Common myeloid progenitor, CD34-positive (primary cell): Measurements from ENCODE around the gene ACP3.
A peak's percentile ranks its signal among the peaks of the same experiment; 100 is the strongest.
"Not testable (repeated sequence)": the region's sequence is repeated elsewhere in the genome, so short reads cannot be mapped to it uniquely, and the experiment has no call there.

Source experiments
- CTCF ChIA-PET: fragments of 350-600 bp; sonication (Branson Sonifier 250); formaldehyde crosslinking; loops from one replicate; lab custom pipeline; 2021; ENCODE audit warnings: antibody characterized with exemption; lab: Charles Lee
- POLR2A ChIA-PET: fragments of 350-600 bp; sonication (Branson Sonifier 250); formaldehyde crosslinking; loops from one replicate; lab custom pipeline; 2021; ENCODE audit warnings: antibody characterized with exemption; lab: Charles Lee
- DNase-seq, 3 donors: peaks; one replicate each; pipeline versions ENCODE4 v3.0.0 to v3.0.0-alpha.2; 2013
- H3K27ac ChIP-seq, 2 experiments: 1 replicate in 1 of 2; 2 replicates in 1 of 2; pipeline ENCODE4 v1.7.0; 2013; ENCODE audit warnings: inconsistent platforms in 2 of 2, low read length in 2 of 2, mild to moderate bottlenecking in 2 of 2, low read depth in 1 of 2, moderate library complexity in 1 of 2; ENCODE audit not compliant: severe bottlenecking in 2 of 2, insufficient read depth in 1 of 2, poor library complexity in 1 of 2
- H3K27me3 ChIP-seq, 5 experiments: replicated peaks in 2 of 5; 1 replicate in 3 of 5; 2 replicates in 2 of 5; pipeline versions ENCODE4 v1.6.1 to v1.7.0; 2013; ENCODE audit warnings: low read length in 4 of 5, mild to moderate bottlenecking in 2 of 5, moderate library complexity in 2 of 5, inconsistent platforms in 1 of 5; ENCODE audit not compliant: insufficient read depth in 5 of 5, control insufficient read depth in 4 of 5
- H3K36me3 ChIP-seq, 4 experiments: 1 replicate in 2 of 4; 2 replicates in 2 of 4; pipeline versions ENCODE4 v1.6.1 to v1.7.0; 2013; ENCODE audit warnings: low read length in 3 of 4, control low read depth in 1 of 4, mild to moderate bottlenecking in 1 of 4; ENCODE audit not compliant: control insufficient read depth in 4 of 4, insufficient read depth in 4 of 4
- H3K4me1 ChIP-seq, 4 experiments: 1 replicate in 3 of 4; 2 replicates in 1 of 4; pipeline versions ENCODE4 v1.6.1 to v1.7.1; 2013; ENCODE audit warnings: low read length in 3 of 4, mild to moderate bottlenecking in 3 of 4, control low read depth in 1 of 4, inconsistent platforms in 1 of 4, moderate library complexity in 1 of 4; ENCODE audit not compliant: control insufficient read depth in 4 of 4, insufficient read depth in 4 of 4; ENCODE audit errors: control extremely low read depth in 1 of 4
- H3K4me3 ChIP-seq, 7 experiments: 1 replicate in 4 of 7; 2 replicates in 3 of 7; pipeline versions ENCODE4 v1.5.1 to v1.7.0; 2013; ENCODE audit warnings: mild to moderate bottlenecking in 7 of 7, low read length in 6 of 7, moderate library complexity in 6 of 7, inconsistent platforms in 2 of 7, low read depth in 2 of 7, control low read depth in 1 of 7; ENCODE audit not compliant: insufficient read depth in 4 of 7, control insufficient read depth in 1 of 7; ENCODE audit errors: extremely low read depth in 1 of 7
- H3K9me3 ChIP-seq, 5 experiments: 1 replicate in 4 of 5; 2 replicates in 1 of 5; pipeline versions ENCODE4 v1.6.1 to v1.7.1; 2013; ENCODE audit warnings: low read length in 4 of 5, mild to moderate bottlenecking in 2 of 5, inconsistent platforms in 1 of 5, low read depth in 1 of 5, moderate library complexity in 1 of 5; ENCODE audit not compliant: control insufficient read depth in 4 of 5, insufficient read depth in 2 of 5; ENCODE audit errors: control extremely low read depth in 1 of 5
- WGBS: methylation state at CpG from one replicate; pipeline ENCODE4 v1.1.5; 2013; ENCODE audit not compliant: insufficient coverage; 5-methylcytosine and 5-hydroxymethylcytosine counted together

ACP3 gene

DNA sequence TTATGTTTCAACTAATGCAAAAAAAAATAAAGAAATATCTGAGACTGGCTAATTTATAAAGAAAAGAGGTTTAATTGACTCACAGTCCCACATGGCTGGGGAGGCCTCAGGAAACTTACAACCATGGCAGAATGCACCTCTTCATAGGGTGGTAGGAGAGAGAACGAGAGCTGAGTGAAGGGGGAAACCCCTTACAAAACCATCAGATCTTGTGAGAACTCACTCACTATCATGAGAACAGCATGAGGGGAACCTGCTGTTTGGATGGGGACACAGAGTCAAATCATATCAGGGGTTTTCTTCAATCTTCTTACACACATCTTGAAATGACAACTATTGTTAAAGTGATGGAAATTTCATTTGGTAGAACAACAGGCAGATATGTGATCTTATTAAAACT, 75.5 kb downstream of the ACP3 start:
- H3K4me3 ChIP-seq, DNase-seq, H3K4me1 ChIP-seq, POLR2A ChIA-PET, H3K27me3 ChIP-seq, H3K27ac ChIP-seq, H3K9me3 ChIP-seq, H3K36me3 ChIP-seq: not testable (repeated sequence)
- CTCF ChIA-PET, result interaction anchor here (0.8 kb wide), 1 partner anchor 42 kb away, joined by 3 read pairs; no protein-coding TSS in a partner anchor
- no CpG with 5 or more reads among the region's 1 CpG for WGBS

DNA sequence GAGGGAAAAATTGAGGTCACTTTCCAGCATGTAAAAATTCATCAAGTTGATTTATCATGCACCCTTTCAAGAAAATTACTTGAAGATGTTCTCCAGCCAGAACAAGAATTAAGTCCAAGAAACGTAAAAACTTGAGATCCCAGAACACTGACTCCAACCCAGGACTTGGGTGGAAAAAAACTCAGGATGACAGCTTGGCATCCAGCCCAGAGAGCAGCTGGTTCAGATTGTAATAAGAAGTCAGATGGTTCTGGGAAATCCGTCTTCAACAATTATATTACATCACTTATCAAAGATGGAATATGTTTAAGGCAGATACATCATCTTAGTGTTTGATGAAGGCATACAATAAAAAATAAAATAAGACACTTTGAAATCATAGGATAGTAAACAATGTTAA, 77.1 kb downstream of the ACP3 start:
- H3K9me3 ChIP-seq, result no peaks in the 10 kb centered on the region
- 100% methylated on average over 1 of the region's 2 CpGs for WGBS
- H3K27me3 ChIP-seq, result no peaks in the 10 kb centered on the region
- H3K36me3 ChIP-seq, result no peaks in the 10 kb centered on the region
- ChIA-PET CTCF (interaction anchor here (1.0 to 9.4 kb wide), 2 partner anchors 43 to 135 kb away, joined by 3 to 137 read pairs; no protein-coding TSS in a partner anchor), POLR2A (no interaction called here)
- no peak overlapping the region for H3K27ac ChIP-seq
- no peaks in the 10 kb centered on the region for H3K4me1 ChIP-seq
- no peak overlapping the region for H3K4me3 ChIP-seq
- DNase-seq, result no peak

DNA sequence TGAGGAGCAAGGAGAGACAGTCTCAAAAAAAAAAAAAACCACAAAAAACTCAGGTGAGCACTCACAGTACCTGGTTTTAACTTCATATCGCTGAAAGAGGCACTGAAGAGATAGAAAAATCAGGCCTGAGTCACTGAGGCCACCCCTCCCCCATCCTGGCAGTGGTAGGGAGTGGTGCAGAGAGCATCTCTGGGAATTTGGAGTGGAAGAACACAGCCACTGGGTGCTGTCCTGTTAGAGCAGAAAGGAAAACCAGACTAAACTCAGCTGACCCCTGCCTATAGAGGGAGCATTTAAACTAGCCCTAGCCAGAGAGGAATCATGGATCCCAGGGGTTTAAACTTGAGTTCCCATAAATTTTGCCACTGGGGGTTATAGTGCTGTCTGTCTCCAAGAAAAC, 77.9 kb downstream of the ACP3 start:
- POLR2A ChIA-PET, result no interaction called here
- no CpG with 5 or more reads among the region's 1 CpG for WGBS
- no peak for DNase-seq
- Histone ChIP-seq H3K4me1 (peaks cover 0 to 3% (median 1%) of the 10 kb centered on the region in 4 experiments), H3K27ac (no peak overlapping the region), H3K4me3 (no peak overlapping the region), H3K9me3 (no peaks in the 10 kb centered on the region), H3K36me3 (no peaks in the 10 kb centered on the region), H3K27me3 (no peaks in the 10 kb centered on the region)
- CTCF ChIA-PET, result interaction anchor here (1.0 to 9.4 kb wide), 3 partner anchors 44 to 136 kb away, joined by 3 to 137 read pairs (median 32); no protein-coding TSS in a partner anchor

GRCh38 chr3:132396255-132396654, 79.0 kb downstream of the ACP3 start:
- ChIA-PET CTCF (interaction anchor here (4.9 to 9.4 kb wide), 3 partner anchors 45 to 145 kb away, joined by 32 to 137 read pairs (median 34); no protein-coding TSS in a partner anchor), POLR2A (no interaction called here)
- 98% methylated on average over 24 of the region's 24 CpGs for WGBS
- DNase-seq, result no peak
- Histone ChIP-seq H3K36me3 (no peaks in the 10 kb centered on the region), H3K4me1 (peaks cover 0 to 3% (median 1%) of the 10 kb centered on the region in 4 experiments), H3K9me3 (no peaks in the 10 kb centered on the region), H3K27me3 (no peaks in the 10 kb centered on the region), H3K4me3 (no peak overlapping the region), H3K27ac (no peak overlapping the region)

DNA sequence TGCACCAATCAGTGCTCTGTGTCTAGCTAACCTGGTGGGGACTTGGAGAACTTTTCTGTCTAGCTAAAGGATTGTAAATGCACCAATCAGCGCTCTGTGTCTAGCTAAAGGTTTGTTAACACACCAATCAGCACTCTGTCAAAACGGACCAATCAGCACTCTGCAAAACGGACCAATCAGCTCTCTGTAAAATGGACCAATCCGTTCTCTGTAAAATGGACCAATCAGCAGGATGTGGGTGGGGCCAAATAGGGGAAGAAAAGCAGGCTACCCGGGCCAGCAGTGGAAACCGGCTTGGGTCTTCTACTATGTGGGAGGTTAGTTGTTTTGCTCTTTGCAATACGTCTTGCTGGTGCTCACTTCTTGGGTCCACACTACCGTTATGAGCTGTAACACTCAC, 79.6 kb downstream of the ACP3 start:
- peak in 2 of 3 donors; percentile 9 to 12 for DNase-seq
- H3K36me3 ChIP-seq, H3K9me3 ChIP-seq, H3K27ac ChIP-seq, H3K4me3 ChIP-seq, H3K27me3 ChIP-seq, H3K4me1 ChIP-seq: not testable (repeated sequence)
- 87% methylated on average over 8 of the region's 8 CpGs for WGBS
- CTCF ChIA-PET, result interaction anchor here (1.3 to 9.4 kb wide), 5 partner anchors 40 to 145 kb away, joined by 4 to 137 read pairs (median 32); no protein-coding TSS in a partner anchor
- POLR2A ChIA-PET, result interaction anchor here (0.5 kb wide), 1 partner anchor 870 kb away, joined by 3 read pairs; no protein-coding TSS in a partner anchor

DNA sequence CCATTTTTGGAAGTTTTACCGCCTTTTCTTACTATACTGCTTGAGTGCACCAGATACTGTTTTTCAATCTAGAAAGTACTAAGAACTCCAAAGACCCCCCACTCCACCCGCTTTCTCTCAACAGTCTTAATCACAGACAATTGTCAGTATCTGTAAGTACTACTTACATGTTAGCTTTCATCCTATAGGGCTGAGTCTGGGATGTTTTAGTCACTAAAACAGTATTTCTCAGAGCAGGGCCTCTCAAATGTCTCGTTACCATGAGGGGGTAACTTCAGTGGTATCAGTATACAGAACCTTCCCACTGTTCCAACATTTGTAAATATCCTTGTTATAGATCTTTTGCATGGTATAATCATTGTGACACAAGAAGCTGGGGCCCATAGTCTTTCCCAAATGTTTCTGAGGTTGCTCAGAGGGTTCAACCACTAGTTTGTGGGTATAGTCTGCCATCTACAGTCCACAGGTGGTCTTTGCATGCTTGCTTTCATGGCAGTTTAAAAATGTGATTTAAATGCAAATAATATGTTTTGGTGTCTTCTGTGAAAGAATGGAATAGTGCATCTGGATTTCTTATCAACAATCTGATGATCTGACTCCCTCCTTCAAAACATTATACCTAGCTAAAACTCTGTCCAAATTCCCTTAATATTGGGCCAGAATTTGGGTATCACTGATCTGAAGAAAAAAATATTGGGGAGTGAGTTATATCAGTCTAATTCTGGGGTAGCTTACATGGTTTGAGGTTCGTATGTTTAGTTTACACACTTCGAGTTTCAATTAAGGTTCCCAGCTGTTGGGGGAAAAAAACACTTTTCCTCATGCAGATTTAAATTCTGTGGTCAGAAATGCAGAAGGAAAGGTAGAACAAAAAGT, 82.1 kb downstream of the ACP3 start:
- 57% methylated on average over 4 of the region's 5 CpGs for WGBS
- CTCF ChIA-PET, result interaction anchor here (0.7 to 9.4 kb wide), 14 partner anchors 10 to 1366 kb away, joined by 3 to 137 read pairs (median 4); no protein-coding TSS in a partner anchor

DNA sequence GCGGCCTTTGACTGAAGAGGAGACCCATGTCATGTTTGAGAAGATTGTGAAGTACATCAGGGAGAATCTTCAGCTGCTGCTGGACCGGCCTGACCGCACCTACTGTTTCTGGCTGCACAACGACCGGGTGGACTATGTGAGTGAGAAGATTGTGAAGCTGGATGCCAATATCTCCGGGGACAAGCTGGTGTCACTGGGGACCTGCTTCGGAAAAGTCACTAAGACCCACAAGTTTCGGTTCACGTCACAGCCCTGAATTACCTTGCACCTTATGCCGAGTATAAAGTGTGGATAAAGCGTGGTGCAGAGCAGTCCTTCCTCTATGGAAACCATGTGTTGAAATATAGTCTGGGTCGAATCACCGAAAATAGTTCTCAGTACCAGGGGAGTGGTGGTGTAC, 84.0 kb downstream of the ACP3 start:
- DNase-seq, result no peak
- Histone ChIP-seq H3K4me3 (no peak overlapping the region), H3K27ac (no peak overlapping the region), H3K27me3 (no peaks in the 10 kb centered on the region), H3K9me3 (no peaks in the 10 kb centered on the region), H3K36me3 (no peaks in the 10 kb centered on the region), H3K4me1 (peaks cover 0 to 14% (median 4%) of the 10 kb centered on the region in 4 experiments)
- 99% methylated on average over 13 of the region's 13 CpGs for WGBS
- ChIA-PET CTCF (interaction anchor here (0.7 to 9.4 kb wide), 4 partner anchors 11 to 146 kb away, joined by 3 to 137 read pairs (median 4); no protein-coding TSS in a partner anchor), POLR2A (no interaction called here)

More for the DNA sequence above, 82.1 kb downstream of the ACP3 start:
- Histone ChIP-seq H3K9me3 (no peaks in the 10 kb centered on the region), H3K4me1 (peaks cover 0 to 4% (median 1%) of the 10 kb centered on the region in 4 experiments), H3K27ac (no peak overlapping the region), H3K36me3 (no peaks in the 10 kb centered on the region), H3K27me3 (no peaks in the 10 kb centered on the region), H3K4me3 (no peak overlapping the region)
- DNase-seq, result peak; percentile 57 to 77 (median 69)
- POLR2A ChIA-PET, result no interaction called here
